GM19463 (cell line): ENCODE measurements around the gene NIT1.
"Not testable (repeated sequence)": the region's sequence is repeated elsewhere in the genome, so short reads cannot be mapped to it uniquely, and the experiment has no call there.

ENCODE experiments used
- ATAC-seq: cut with Tn5 transposase; IDR thresholded peaks from one replicate; pipeline ENCODE4 v1.9.1; 2021; ENCODE audit warnings: mild to moderate bottlenecking, moderate library complexity; ENCODE audit not compliant: unreplicated experiment

Gene NIT1

GRCh38 chr1:161111527-161111926 lies 6.4 kb upstream of the NIT1 start:
- ATAC-seq, result no peak

GRCh38 chr1:161113915-161114314 lies 4.0 kb upstream of the NIT1 start:
- no peak for ATAC-seq

- no peak for ATAC-seq
Measured at GRCh38 chr1:161114556-161114955, 3.3 kb upstream of the NIT1 start.

GRCh38 chr1:161115132-161115711 lies 2.7 kb upstream of the NIT1 start:
- ATAC-seq, result no peak

GRCh38 chr1:161115961-161116360 lies 1.9 kb upstream of the NIT1 start:
- ATAC-seq, result not testable (repeated sequence)

- peak; percentile 52 for ATAC-seq
Measured at GRCh38 chr1:161119092-161119903, 1.4 kb downstream of the NIT1 start.

- no peak for ATAC-seq
Measured at GRCh38 chr1:161121042-161121650, 3.2 kb downstream of the NIT1 start.

GRCh38 chr1:161121834-161122233 lies 3.9 kb downstream of the NIT1 start:
- ATAC-seq, result no peak

- no peak for ATAC-seq
Measured at GRCh38 chr1:161122967-161123366, 5.1 kb downstream of the NIT1 start.

- ATAC-seq, result no peak
Measured at GRCh38 chr1:161127649-161128048, 9.7 kb downstream of the NIT1 start.

- ATAC-seq, result no peak
Measured at GRCh38 chr1:161128591-161129420, 10.9 kb downstream of the NIT1 start.

GRCh38 chr1:161130266-161130665 lies 12.4 kb downstream of the NIT1 start:
- ATAC-seq, result no peak

GRCh38 chr1:161131523-161132409 lies 13.9 kb downstream of the NIT1 start:
- no peak for ATAC-seq

- peak; percentile 94 for ATAC-seq
Measured at GRCh38 chr1:161132410-161133219, 14.7 kb downstream of the NIT1 start, which contains the start of gene DEDD. Gene DEDD, minus strand, starts transcription at chr1:161132667. Its CDS starts 8,205 bp downstream, at chr1:161124462.

- no peak for ATAC-seq
Measured at GRCh38 chr1:161133220-161133740, 15.4 kb downstream of the NIT1 start.

- ATAC-seq, result no peak
Measured at GRCh38 chr1:161137881-161138280, 20.0 kb downstream of the NIT1 start.

- no peak for ATAC-seq
Measured at GRCh38 chr1:161138431-161138830, 20.5 kb downstream of the NIT1 start.

GRCh38 chr1:161139766-161140165 lies 21.9 kb downstream of the NIT1 start:
- no peak for ATAC-seq
